ENCODE measurements around the gene CDKAL1.
A peak's percentile ranks its signal among the peaks of the same experiment; 100 is the strongest.

The CDKAL1 gene

DNA sequence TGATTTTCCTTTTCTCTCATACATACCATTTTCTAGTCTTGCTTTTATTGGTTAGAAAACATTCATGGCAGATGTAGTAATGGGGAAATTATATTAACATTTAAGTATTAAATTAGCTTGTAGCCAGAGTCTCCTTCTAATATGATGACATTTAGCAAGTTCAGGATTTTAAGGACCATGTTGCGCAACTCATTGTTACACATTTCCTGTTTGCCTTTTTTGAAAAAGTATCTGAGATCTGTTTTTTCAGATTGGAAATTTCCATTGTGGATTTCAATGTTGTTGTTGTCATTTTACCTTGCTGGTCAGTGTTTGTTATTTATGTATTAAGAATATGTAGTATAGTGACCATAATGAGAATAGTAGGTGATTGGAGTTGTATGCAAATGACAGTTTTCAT lies 38.7 kb downstream of the CDKAL1 start:
- no peaks in the 10 kb centered on the region for H3K9me3 ChIP-seq (ENCODE audit: control insufficient read depth, low read length)
- H3K18ac ChIP-seq (ENCODE audit: low read depth in 1 of 2, low read length in 2 of 2): no peak overlapping the region
- H3K23ac ChIP-seq (ENCODE audit: low read length in 2 of 2): no peak overlapping the region
- H2BK12ac ChIP-seq (ENCODE audit: low read length in 2 of 2): no peak overlapping the region
- H3K27ac ChIP-seq (ENCODE audit: low read length, poor library complexity, severe bottlenecking): no peak overlapping the region
- peaks cover 0 to 9% of the 10 kb centered on the region in 2 experiments for H3K36me3 ChIP-seq (ENCODE audit: control insufficient read depth in 1 of 2, insufficient read depth in 2 of 2, low read depth in 1 of 2, low read length in 2 of 2)
- H2BK5ac ChIP-seq (ENCODE audit: low read depth, low read length, poor library complexity, severe bottlenecking): no peak overlapping the region
- H3K9ac ChIP-seq (ENCODE audit: low read length): no peak overlapping the region
- H2AFZ ChIP-seq (ENCODE audit: low read depth, low read length): no peak overlapping the region
- no peak overlapping the region for H2BK15ac ChIP-seq (ENCODE audit: low read depth, poor library complexity, severe bottlenecking)
- H3K4me3 ChIP-seq (ENCODE audit: insufficient read depth in 1 of 2, low read depth in 1 of 2, low read length in 2 of 2): no peak overlapping the region
- H2BK120ac ChIP-seq (ENCODE audit: low read depth, low read length): no peak overlapping the region
- no peak overlapping the region for H4K8ac ChIP-seq (ENCODE audit: low read length)
- 94% methylated on average over 1 of the region's 1 CpG for WGBS
- H4K91ac ChIP-seq (ENCODE audit: low read length): no peak overlapping the region
- no peak overlapping the region for H2AK5ac ChIP-seq (ENCODE audit: low read length, severe bottlenecking)
- no peaks in the 10 kb centered on the region for H3K27me3 ChIP-seq (ENCODE audit: control insufficient read depth in 1 of 2, insufficient read depth in 1 of 2, low read length in 2 of 2)
- H3K4me1 ChIP-seq (ENCODE audit: control insufficient read depth, insufficient read depth, low read depth, low read length): no peaks in the 10 kb centered on the region
- DNase-seq: peak; percentile 68
- no peak overlapping the region for H3K4ac ChIP-seq (ENCODE audit: low read depth in 1 of 2, low read length in 2 of 2)
- peaks cover 11% of the 10 kb centered on the region for H3K79me1 ChIP-seq (replicated peaks; ENCODE audit: low read length, poor library complexity, severe bottlenecking)
- no peak overlapping the region for H3K14ac ChIP-seq (ENCODE audit: low read length in 2 of 2)
- H3K4me2 ChIP-seq (ENCODE audit: low read length, poor library complexity, severe bottlenecking): no peak overlapping the region

DNA sequence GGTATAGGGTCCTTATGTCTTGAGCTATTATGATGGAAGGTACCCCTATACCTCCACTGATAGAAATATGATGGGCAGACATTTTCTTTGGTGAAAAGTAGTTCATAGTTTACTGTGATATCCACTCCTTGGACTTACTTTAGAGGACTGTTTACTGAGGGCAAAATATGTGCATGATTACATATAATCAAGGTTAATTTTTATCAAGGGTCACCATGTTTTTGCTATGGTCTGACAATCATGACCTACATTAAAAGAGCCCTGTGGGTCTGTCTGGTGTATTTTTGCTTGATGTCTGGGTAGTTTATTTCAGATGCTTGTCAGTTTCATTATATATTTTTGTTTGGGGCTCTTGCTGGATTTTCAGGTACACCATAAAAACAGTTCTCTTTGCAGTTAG lies 40.1 kb downstream of the CDKAL1 start:
- H3K4me3 ChIP-seq (ENCODE audit: insufficient read depth in 1 of 2, low read depth in 1 of 2, low read length in 2 of 2): no peak overlapping the region
- H4K8ac ChIP-seq (ENCODE audit: low read length): no peak overlapping the region
- H3K9me3 ChIP-seq (ENCODE audit: control insufficient read depth, low read length): no peaks in the 10 kb centered on the region
- no peak overlapping the region for H2AFZ ChIP-seq (ENCODE audit: low read depth, low read length)
- no peak overlapping the region for H3K4me2 ChIP-seq (ENCODE audit: low read length, poor library complexity, severe bottlenecking)
- H3K23ac ChIP-seq (ENCODE audit: low read length in 2 of 2): no peak overlapping the region
- H3K9ac ChIP-seq (ENCODE audit: low read length): no peak overlapping the region
- H2BK120ac ChIP-seq (ENCODE audit: low read depth, low read length): no peak overlapping the region
- no peak overlapping the region for H2BK5ac ChIP-seq (ENCODE audit: low read depth, low read length, poor library complexity, severe bottlenecking)
- no peak overlapping the region for H2BK15ac ChIP-seq (ENCODE audit: low read depth, poor library complexity, severe bottlenecking)
- H4K91ac ChIP-seq (ENCODE audit: low read length): no peak overlapping the region
- no peak overlapping the region for H3K4ac ChIP-seq (ENCODE audit: low read depth in 1 of 2, low read length in 2 of 2)
- H3K27me3 ChIP-seq (ENCODE audit: control insufficient read depth in 1 of 2, insufficient read depth in 1 of 2, low read length in 2 of 2): no peaks in the 10 kb centered on the region
- H3K4me1 ChIP-seq (ENCODE audit: control insufficient read depth, insufficient read depth, low read depth, low read length): no peaks in the 10 kb centered on the region
- peaks cover 0 to 9% of the 10 kb centered on the region in 2 experiments for H3K36me3 ChIP-seq (ENCODE audit: control insufficient read depth in 1 of 2, insufficient read depth in 2 of 2, low read depth in 1 of 2, low read length in 2 of 2)
- no peak overlapping the region for H2BK12ac ChIP-seq (ENCODE audit: low read length in 2 of 2)
- no peak for DNase-seq
- no peak overlapping the region for H3K14ac ChIP-seq (ENCODE audit: low read length in 2 of 2)
- H2AK5ac ChIP-seq (ENCODE audit: low read length, severe bottlenecking): no peak overlapping the region
- H3K79me1 ChIP-seq (replicated peaks; ENCODE audit: low read length, poor library complexity, severe bottlenecking): peaks cover 9% of the 10 kb centered on the region
- no peak overlapping the region for H3K18ac ChIP-seq (ENCODE audit: low read depth in 1 of 2, low read length in 2 of 2)
- H3K27ac ChIP-seq (ENCODE audit: low read length, poor library complexity, severe bottlenecking): no peak overlapping the region

DNA sequence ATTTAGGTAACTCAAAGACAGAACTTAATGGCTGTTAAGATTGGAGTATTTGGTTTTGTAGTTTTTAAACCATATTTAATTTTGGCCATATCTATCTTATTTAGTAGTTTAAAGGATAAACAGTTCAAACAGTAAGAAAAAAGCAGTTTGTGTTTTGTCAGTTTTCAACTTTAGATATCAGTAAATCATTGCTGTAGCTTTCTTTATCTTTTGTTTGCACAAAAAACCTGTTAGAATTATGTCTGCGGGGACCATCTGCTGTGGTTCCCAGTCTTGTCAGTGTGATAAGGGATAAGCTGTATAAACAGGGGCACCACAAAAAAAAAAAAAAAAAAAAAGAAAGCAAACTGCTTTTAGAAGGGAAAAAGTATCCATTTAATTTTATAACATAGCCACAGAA lies 40.9 kb downstream of the CDKAL1 start:
- Histone ChIP-seq H4K91ac (ENCODE audit: low read length) (no peak overlapping the region), H3K4me2 (ENCODE audit: low read length, poor library complexity, severe bottlenecking) (no peak overlapping the region), H3K27ac (ENCODE audit: low read length, poor library complexity, severe bottlenecking) (no peak overlapping the region), H3K9me3 (ENCODE audit: control insufficient read depth, low read length) (no peaks in the 10 kb centered on the region), H3K14ac (ENCODE audit: low read length in 2 of 2) (no peak overlapping the region), H2AK5ac (ENCODE audit: low read length, severe bottlenecking) (no peak overlapping the region), H3K4me1 (ENCODE audit: control insufficient read depth, insufficient read depth, low read depth, low read length) (no peaks in the 10 kb centered on the region), H2BK12ac (ENCODE audit: low read length in 2 of 2) (no peak overlapping the region), H3K9ac (ENCODE audit: low read length) (no peak overlapping the region), H3K18ac (ENCODE audit: low read depth in 1 of 2, low read length in 2 of 2) (no peak overlapping the region), H2BK15ac (ENCODE audit: low read depth, poor library complexity, severe bottlenecking) (no peak overlapping the region), H3K27me3 (ENCODE audit: control insufficient read depth in 1 of 2, insufficient read depth in 1 of 2, low read length in 2 of 2) (no peaks in the 10 kb centered on the region), H3K23ac (ENCODE audit: low read length in 2 of 2) (no peak overlapping the region), H3K36me3 (ENCODE audit: control insufficient read depth in 1 of 2, insufficient read depth in 2 of 2, low read depth in 1 of 2, low read length in 2 of 2) (peaks cover 0 to 9% of the 10 kb centered on the region in 2 experiments), H3K4ac (ENCODE audit: low read depth in 1 of 2, low read length in 2 of 2) (no peak overlapping the region), H3K4me3 (ENCODE audit: insufficient read depth in 1 of 2, low read depth in 1 of 2, low read length in 2 of 2) (no peak overlapping the region), H3K79me1 (replicated peaks; ENCODE audit: low read length, poor library complexity, severe bottlenecking) (peaks cover 10% of the 10 kb centered on the region), H4K8ac (ENCODE audit: low read length) (no peak overlapping the region), H2AFZ (ENCODE audit: low read depth, low read length) (no peak overlapping the region), H2BK120ac (ENCODE audit: low read depth, low read length) (no peak overlapping the region), H2BK5ac (ENCODE audit: low read depth, low read length, poor library complexity, severe bottlenecking) (no peak overlapping the region)
- WGBS: 67% methylated on average over 1 of the region's 1 CpG
- no peak for DNase-seq

DNA sequence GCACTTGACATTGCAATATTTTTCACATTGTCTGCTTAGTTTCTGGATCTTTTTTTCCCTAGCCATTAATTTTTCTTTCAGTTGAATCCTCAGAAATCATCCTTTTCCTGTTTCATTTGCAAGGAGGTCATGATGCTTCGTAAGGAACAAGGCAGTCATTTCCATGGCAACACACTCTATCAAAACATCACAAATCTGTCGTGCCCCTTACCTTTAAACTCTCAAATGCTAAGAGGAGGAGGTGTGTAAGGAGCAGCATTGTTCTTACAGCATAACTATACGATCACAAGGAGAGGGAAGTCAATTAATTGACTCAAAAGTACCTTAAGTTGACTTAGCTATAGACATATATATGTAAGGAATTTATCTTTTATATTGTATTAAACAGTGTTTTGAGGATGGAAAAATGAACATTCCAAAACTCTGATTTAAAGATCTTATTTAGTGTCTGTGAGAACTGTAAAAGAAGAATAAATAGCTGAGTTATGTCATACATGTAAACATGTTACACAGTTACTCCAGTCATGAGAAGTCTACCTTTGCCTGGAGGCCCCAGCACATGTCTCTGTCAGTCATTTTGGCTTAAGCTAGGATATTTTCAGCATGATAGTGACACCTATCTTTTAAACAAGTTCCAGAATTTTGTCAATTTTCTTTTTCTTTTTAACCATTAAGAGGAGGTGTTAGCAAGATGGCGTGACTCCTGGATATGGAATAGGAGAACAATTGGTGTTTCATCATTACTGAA lies 41.6 kb downstream of the CDKAL1 start:
- H3K4ac ChIP-seq (ENCODE audit: low read depth in 1 of 2, low read length in 2 of 2): no peak overlapping the region
- no peak overlapping the region for H3K27ac ChIP-seq (ENCODE audit: low read length, poor library complexity, severe bottlenecking)
- no peak overlapping the region for H2BK15ac ChIP-seq (ENCODE audit: low read depth, poor library complexity, severe bottlenecking)
- no peak overlapping the region for H3K4me3 ChIP-seq (ENCODE audit: insufficient read depth in 1 of 2, low read depth in 1 of 2, low read length in 2 of 2)
- WGBS: no CpG with 5 or more reads among the region's 4 CpGs
- H4K91ac ChIP-seq (ENCODE audit: low read length): no peak overlapping the region
- H2BK5ac ChIP-seq (ENCODE audit: low read depth, low read length, poor library complexity, severe bottlenecking): no peak overlapping the region
- no peak overlapping the region for H2BK120ac ChIP-seq (ENCODE audit: low read depth, low read length)
- H3K9ac ChIP-seq (ENCODE audit: low read length): no peak overlapping the region
- peaks cover 0 to 9% of the 10 kb centered on the region in 2 experiments for H3K36me3 ChIP-seq (ENCODE audit: control insufficient read depth in 1 of 2, insufficient read depth in 2 of 2, low read depth in 1 of 2, low read length in 2 of 2)
- H3K4me1 ChIP-seq (ENCODE audit: control insufficient read depth, insufficient read depth, low read depth, low read length): no peaks in the 10 kb centered on the region
- DNase-seq: no peak
- H2BK12ac ChIP-seq (ENCODE audit: low read length in 2 of 2): no peak overlapping the region
- no peak overlapping the region for H2AK5ac ChIP-seq (ENCODE audit: low read length, severe bottlenecking)
- H3K23ac ChIP-seq (ENCODE audit: low read length in 2 of 2): no peak overlapping the region
- no peaks in the 10 kb centered on the region for H3K27me3 ChIP-seq (ENCODE audit: control insufficient read depth in 1 of 2, insufficient read depth in 1 of 2, low read length in 2 of 2)
- no peak overlapping the region for H2AFZ ChIP-seq (ENCODE audit: low read depth, low read length)
- no peak overlapping the region for H3K14ac ChIP-seq (ENCODE audit: low read length in 2 of 2)
- H3K4me2 ChIP-seq (ENCODE audit: low read length, poor library complexity, severe bottlenecking): no peak overlapping the region
- H3K79me1 ChIP-seq (replicated peaks; ENCODE audit: low read length, poor library complexity, severe bottlenecking): peaks cover 11% of the 10 kb centered on the region
- no peak overlapping the region for H4K8ac ChIP-seq (ENCODE audit: low read length)
- no peak overlapping the region for H3K18ac ChIP-seq (ENCODE audit: low read depth in 1 of 2, low read length in 2 of 2)
- H3K9me3 ChIP-seq (ENCODE audit: control insufficient read depth, low read length): no peaks in the 10 kb centered on the region

Data from mesenchymal stem cell (in vitro differentiated cells and primary cell).